Endometrial microvascular endothelial cells (primary cell): ENCODE results near the gene TMEM161B. TPM values are rescaled to one million over a fixed set of nuclear protein-coding genes. Genes with fewer than 3 reads are reported as not detected.
"Not testable (repeated sequence)": the region's sequence is repeated elsewhere in the genome, so short reads cannot be mapped to it uniquely, and the experiment has no call there.

Experiments
- in situ Hi-C: cut with HindIII; loops from 2 replicates; pipeline ENCODE4 v1.10.0; 2017; ENCODE audit warnings: low sequenced_read_pairs, low pct_unique_long_range_greater_than_20kb; ENCODE audit errors: inconsistent ontology term
- total RNA-seq: library from RNA; depleted of rRNA; stranded (reverse); fragments of >200 nt; gene quantifications from one replicate; pipeline ENCODE4 v1.2.3, GENCODE V29; 2015; ENCODE audit errors: inconsistent ontology term

Gene TMEM161B
- total RNA-seq, 1 donor from 2014 or later, result 9.7 TPM

- in situ Hi-C loops, result no loop called here
These were observed 74.7 kb downstream of the TMEM161B start for GRCh38 chr5:88193896-88194295.

- in situ Hi-C loops, result no loop called here
These were observed 78.4 kb downstream of the TMEM161B start for GRCh38 chr5:88190106-88190834.

- in situ Hi-C loops, result not testable (repeated sequence)
These were observed 79.2 kb downstream of the TMEM161B start for GRCh38 chr5:88189484-88189883.

GRCh38 chr5:88188458-88189132, 80.0 kb downstream of the TMEM161B start:
- in situ Hi-C loops, result no loop called here

- in situ Hi-C loops, result no loop called here
These were observed 85.4 kb downstream of the TMEM161B start for GRCh38 chr5:88183255-88183654.

GRCh38 chr5:88177486-88177885, 91.2 kb downstream of the TMEM161B start:
- in situ Hi-C loops, result not testable (repeated sequence)

- in situ Hi-C loops, result no loop called here
These were observed 95.5 kb downstream of the TMEM161B start for GRCh38 chr5:88172847-88173758.

- in situ Hi-C loops, result no loop called here
These were observed 109.1 kb downstream of the TMEM161B start for GRCh38 chr5:88159591-88159990.

- in situ Hi-C loops, result no loop called here
These were observed 110.6 kb downstream of the TMEM161B start for GRCh38 chr5:88158056-88158455.

- in situ Hi-C loops, result no loop called here
These were observed 113.8 kb downstream of the TMEM161B start for GRCh38 chr5:88154891-88155290.

GRCh38 chr5:88150747-88151146, 117.9 kb downstream of the TMEM161B start:
- in situ Hi-C loops, result no loop called here

- in situ Hi-C loops, result loop anchor here (10.0 kb wide), 2 partner anchors 519 to 549 kb away; no protein-coding TSS in a partner anchor
These were observed 122.8 kb downstream of the TMEM161B start for GRCh38 chr5:88145611-88146467.

- in situ Hi-C loops, result loop anchor here (10.0 kb wide), 2 partner anchors 520 to 550 kb away; no protein-coding TSS in a partner anchor
These were observed 123.4 kb downstream of the TMEM161B start for GRCh38 chr5:88145221-88145610.
